ENCODE measurements around the gene BBLN. TPM values are rescaled to one million over a fixed set of nuclear protein-coding genes. Genes with fewer than 3 reads are reported as not detected.

The BBLN gene
- total RNA-seq, 6 experiments from 2014 or later: 45.7 to 63.2 (median 50.5) TPM

GRCh38 chr9:128136816-128137793 lies 23.0 kb upstream of the BBLN start:
- no peak overlapping the region for H3K27ac Mint-ChIP-seq
- peak; percentile 55 for DNase-seq
- H3K27me3 Mint-ChIP-seq (ENCODE audit: insufficient read depth): peaks cover 52% of the 10 kb centered on the region
- H3K9me3 Mint-ChIP-seq: no peaks in the 10 kb centered on the region
- no peak overlapping the region for H3K4me3 Mint-ChIP-seq
- H3K4me1 Mint-ChIP-seq (ENCODE audit: low read depth): peaks cover 13% of the 10 kb centered on the region
- TF ChIP-seq, protein P1, sequence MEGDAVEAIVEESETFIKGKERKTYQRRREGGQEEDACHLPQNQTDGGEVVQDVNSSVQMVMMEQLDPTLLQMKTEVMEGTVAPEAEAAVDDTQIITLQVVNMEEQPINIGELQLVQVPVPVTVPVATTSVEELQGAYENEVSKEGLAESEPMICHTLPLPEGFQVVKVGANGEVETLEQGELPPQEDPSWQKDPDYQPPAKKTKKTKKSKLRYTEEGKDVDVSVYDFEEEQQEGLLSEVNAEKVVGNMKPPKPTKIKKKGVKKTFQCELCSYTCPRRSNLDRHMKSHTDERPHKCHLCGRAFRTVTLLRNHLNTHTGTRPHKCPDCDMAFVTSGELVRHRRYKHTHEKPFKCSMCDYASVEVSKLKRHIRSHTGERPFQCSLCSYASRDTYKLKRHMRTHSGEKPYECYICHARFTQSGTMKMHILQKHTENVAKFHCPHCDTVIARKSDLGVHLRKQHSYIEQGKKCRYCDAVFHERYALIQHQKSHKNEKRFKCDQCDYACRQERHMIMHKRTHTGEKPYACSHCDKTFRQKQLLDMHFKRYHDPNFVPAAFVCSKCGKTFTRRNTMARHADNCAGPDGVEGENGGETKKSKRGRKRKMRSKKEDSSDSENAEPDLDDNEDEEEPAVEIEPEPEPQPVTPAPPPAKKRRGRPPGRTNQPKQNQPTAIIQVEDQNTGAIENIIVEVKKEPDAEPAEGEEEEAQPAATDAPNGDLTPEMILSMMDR (IDR thresholded peaks at IDR 0.05): no peak
- H3K36me3 Mint-ChIP-seq (ENCODE audit: low read depth): 0 out of 2 replicates have a peak, but pooled peaks cover 4% of the 10 kb centered on the region

GRCh38 chr9:128138001-128138400 lies 22.1 kb upstream of the BBLN start:
- no peak overlapping the region for H3K27ac Mint-ChIP-seq
- TF ChIP-seq, protein P1 (IDR thresholded peaks at IDR 0.05): no peak
- H3K4me1 Mint-ChIP-seq (ENCODE audit: low read depth): peaks cover 13% of the 10 kb centered on the region
- 0 out of 2 replicates have a peak, but pooled peaks cover 4% of the 10 kb centered on the region for H3K36me3 Mint-ChIP-seq (ENCODE audit: low read depth)
- H3K9me3 Mint-ChIP-seq: no peaks in the 10 kb centered on the region
- peaks cover 48% of the 10 kb centered on the region for H3K27me3 Mint-ChIP-seq (ENCODE audit: insufficient read depth)
- DNase-seq: no peak
- H3K4me3 Mint-ChIP-seq: no peak overlapping the region

- TF ChIP-seq, protein P1 (IDR thresholded peaks at IDR 0.05): no peak
- Mint-ChIP-seq H3K4me3 (no peak overlapping the region), H3K9me3 (no peaks in the 10 kb centered on the region), H3K27ac (no peak overlapping the region), H3K27me3 (ENCODE audit: insufficient read depth) (peaks cover 38% of the 10 kb centered on the region), H3K4me1 (ENCODE audit: low read depth) (peaks cover 18% of the 10 kb centered on the region), H3K36me3 (ENCODE audit: low read depth) (no peaks in the 10 kb centered on the region)
- no peak for DNase-seq
Measured at GRCh38 chr9:128139621-128140020, 20.4 kb upstream of the BBLN start.

DNA sequence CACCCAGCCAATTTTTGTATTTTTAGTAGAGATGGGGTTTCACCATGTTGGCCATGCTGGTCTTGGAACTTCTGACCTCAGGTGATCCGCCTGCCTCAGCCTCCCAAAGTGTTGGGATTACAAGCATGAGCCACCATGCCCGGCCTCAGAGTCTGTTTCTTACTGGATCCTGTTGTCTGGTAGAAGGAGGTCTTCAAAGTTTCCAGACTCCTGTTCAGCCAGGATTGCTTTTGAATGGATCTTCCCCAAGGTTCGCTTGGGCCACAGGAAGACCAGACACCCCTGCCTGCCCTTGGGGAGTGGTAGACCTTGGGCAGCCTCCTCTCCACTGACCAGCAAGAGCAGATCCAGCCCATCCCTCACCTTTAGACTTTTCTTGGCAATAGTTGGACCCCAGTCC lies 18.5 kb upstream of the BBLN start:
- TF ChIP-seq, protein P1 (IDR thresholded peaks at IDR 0.05): no peak
- Mint-ChIP-seq H3K27me3 (ENCODE audit: insufficient read depth) (peaks cover 40% of the 10 kb centered on the region), H3K9me3 (no peaks in the 10 kb centered on the region), H3K4me1 (ENCODE audit: low read depth) (peaks cover 17% of the 10 kb centered on the region), H3K36me3 (ENCODE audit: low read depth) (no peaks in the 10 kb centered on the region), H3K4me3 (no peak overlapping the region), H3K27ac (no peak overlapping the region)
- no peak for DNase-seq

- TF ChIP-seq, protein P1 (IDR thresholded peaks at IDR 0.05): no peak
- Mint-ChIP-seq H3K9me3 (no peaks in the 10 kb centered on the region), H3K27me3 (ENCODE audit: insufficient read depth) (peaks cover 42% of the 10 kb centered on the region), H3K27ac (no peak overlapping the region), H3K36me3 (ENCODE audit: low read depth) (no peaks in the 10 kb centered on the region), H3K4me1 (ENCODE audit: low read depth) (peaks cover 12% of the 10 kb centered on the region), H3K4me3 (no peak overlapping the region)
- DNase-seq: no peak
Measured at GRCh38 chr9:128142061-128142460, 18.0 kb upstream of the BBLN start.

Measured in HFFc6 (cell line).